Measurements from ENCODE around the gene MAP1LC3B2.

The MAP1LC3B2 gene

DNA sequence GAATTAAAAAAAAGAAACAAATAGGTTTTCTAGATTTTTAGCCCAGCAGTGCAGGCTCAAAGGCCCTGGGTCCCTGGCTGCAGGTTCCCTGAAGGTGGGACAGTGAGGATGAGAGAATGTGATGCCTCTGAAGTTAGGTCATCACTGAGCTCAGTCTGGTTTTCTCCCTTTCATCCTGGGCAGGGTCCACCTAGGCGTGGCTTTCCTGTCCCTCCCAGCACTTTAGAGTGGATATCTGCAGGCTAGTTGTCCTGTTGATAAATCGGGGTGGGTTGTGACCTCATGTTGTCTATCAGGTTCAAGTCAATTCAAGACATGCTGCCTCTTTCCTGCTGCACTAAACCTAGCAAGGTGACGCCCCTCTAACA is 60.9 kb downstream of the MAP1LC3B2 start:
- Histone ChIP-seq H3K27ac (ENCODE audit: poor library complexity, severe bottlenecking) (no peak overlapping the region), H3K36me3 (ENCODE audit: low read depth) (no peaks in the 10 kb centered on the region), H3K9me3 (ENCODE audit: severe bottlenecking) (no peaks in the 10 kb centered on the region), H3K27me3 (ENCODE audit: insufficient read depth, poor library complexity, severe bottlenecking) (no peaks in the 10 kb centered on the region), H3K4me3 (ENCODE audit: severe bottlenecking) (no peak overlapping the region), H3K4me1 (ENCODE audit: insufficient read depth, poor library complexity, severe bottlenecking) (no peaks in the 10 kb centered on the region)
- TF ChIP-seq, protein P1, sequence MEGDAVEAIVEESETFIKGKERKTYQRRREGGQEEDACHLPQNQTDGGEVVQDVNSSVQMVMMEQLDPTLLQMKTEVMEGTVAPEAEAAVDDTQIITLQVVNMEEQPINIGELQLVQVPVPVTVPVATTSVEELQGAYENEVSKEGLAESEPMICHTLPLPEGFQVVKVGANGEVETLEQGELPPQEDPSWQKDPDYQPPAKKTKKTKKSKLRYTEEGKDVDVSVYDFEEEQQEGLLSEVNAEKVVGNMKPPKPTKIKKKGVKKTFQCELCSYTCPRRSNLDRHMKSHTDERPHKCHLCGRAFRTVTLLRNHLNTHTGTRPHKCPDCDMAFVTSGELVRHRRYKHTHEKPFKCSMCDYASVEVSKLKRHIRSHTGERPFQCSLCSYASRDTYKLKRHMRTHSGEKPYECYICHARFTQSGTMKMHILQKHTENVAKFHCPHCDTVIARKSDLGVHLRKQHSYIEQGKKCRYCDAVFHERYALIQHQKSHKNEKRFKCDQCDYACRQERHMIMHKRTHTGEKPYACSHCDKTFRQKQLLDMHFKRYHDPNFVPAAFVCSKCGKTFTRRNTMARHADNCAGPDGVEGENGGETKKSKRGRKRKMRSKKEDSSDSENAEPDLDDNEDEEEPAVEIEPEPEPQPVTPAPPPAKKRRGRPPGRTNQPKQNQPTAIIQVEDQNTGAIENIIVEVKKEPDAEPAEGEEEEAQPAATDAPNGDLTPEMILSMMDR (IDR thresholded peaks at IDR 0.05; ENCODE audit: poor library complexity, severe bottlenecking) = no peak
- ATAC-seq (ENCODE audit: low read depth) (no peak), DNase-seq (ENCODE audit: low spot score) (no peak)

DNA sequence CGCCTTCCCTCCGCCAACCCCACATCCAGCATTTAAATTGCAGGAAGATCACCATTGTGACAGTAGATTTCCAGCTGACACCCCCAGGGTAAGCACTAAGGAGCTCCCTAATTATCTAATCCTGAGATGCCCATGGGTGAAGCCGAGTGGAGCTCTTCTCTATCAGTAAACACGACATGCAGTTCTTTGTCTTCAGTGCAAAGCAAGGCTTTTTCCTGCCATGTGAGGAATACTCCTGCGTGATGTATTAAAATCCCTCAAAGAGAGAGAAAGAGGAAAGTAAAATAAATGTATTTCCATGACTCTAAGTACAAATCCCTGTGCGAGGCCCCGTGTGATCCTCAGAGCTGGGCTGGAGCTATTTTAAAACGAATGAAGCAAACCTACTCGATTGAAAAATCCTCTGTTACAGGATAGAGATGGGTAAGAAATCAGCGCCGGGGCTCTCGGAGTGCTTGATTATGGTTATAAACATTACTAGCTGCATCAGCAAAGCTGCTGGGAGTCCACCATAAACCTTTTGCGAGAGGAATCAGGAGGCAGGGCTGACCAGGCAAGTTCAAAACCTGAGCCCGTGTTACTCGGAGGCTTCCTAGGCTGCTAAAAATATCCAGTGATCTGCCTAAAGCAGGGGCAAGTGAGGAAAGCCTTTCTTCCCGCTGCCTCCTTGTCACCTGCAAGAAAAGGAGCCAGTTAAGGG is 61.5 kb downstream of the MAP1LC3B2 start:
- Histone ChIP-seq H3K27me3 (ENCODE audit: insufficient read depth, poor library complexity, severe bottlenecking) (no peaks in the 10 kb centered on the region), H3K4me3 (ENCODE audit: severe bottlenecking) (no peak overlapping the region), H3K4me1 (ENCODE audit: insufficient read depth, poor library complexity, severe bottlenecking) (no peaks in the 10 kb centered on the region), H3K36me3 (ENCODE audit: low read depth) (no peaks in the 10 kb centered on the region), H3K9me3 (ENCODE audit: severe bottlenecking) (no peaks in the 10 kb centered on the region), H3K27ac (ENCODE audit: poor library complexity, severe bottlenecking) (no peak overlapping the region)
- ATAC-seq (ENCODE audit: low read depth) (no peak), DNase-seq (ENCODE audit: low spot score) (no peak)
- TF ChIP-seq, protein P1 (IDR thresholded peaks at IDR 0.05; ENCODE audit: poor library complexity, severe bottlenecking) = no peak

DNA sequence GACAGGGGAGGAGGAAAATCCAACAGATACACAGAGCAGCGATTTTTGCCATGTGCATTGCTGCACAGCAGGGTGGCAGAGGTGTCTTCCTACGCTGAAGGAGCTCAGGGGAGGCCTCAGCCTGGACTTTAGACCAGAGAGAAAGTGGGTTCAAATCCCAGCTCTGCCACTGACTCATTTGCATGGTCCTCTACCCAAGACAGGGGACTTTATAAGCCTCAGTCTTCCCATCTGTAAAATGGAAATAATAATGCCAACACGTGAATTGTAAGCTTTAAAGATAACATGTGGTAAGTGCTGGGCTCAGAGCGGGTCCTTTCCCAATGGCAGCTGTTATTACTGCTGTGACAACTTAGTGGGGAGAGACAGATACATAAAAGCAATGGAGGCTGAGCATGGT is 62.0 kb downstream of the MAP1LC3B2 start:
- TF ChIP-seq, protein P1 (IDR thresholded peaks at IDR 0.05; ENCODE audit: poor library complexity, severe bottlenecking) = no peak
- ATAC-seq (ENCODE audit: low read depth) = no peak
- Histone ChIP-seq H3K36me3 (ENCODE audit: low read depth) (no peaks in the 10 kb centered on the region), H3K27me3 (ENCODE audit: insufficient read depth, poor library complexity, severe bottlenecking) (no peaks in the 10 kb centered on the region), H3K4me3 (ENCODE audit: severe bottlenecking) (no peak overlapping the region), H3K27ac (ENCODE audit: poor library complexity, severe bottlenecking) (no peak overlapping the region), H3K9me3 (ENCODE audit: severe bottlenecking) (no peaks in the 10 kb centered on the region), H3K4me1 (ENCODE audit: insufficient read depth, poor library complexity, severe bottlenecking) (no peaks in the 10 kb centered on the region)
- DNase-seq (ENCODE audit: low spot score) = no peak

DNA sequence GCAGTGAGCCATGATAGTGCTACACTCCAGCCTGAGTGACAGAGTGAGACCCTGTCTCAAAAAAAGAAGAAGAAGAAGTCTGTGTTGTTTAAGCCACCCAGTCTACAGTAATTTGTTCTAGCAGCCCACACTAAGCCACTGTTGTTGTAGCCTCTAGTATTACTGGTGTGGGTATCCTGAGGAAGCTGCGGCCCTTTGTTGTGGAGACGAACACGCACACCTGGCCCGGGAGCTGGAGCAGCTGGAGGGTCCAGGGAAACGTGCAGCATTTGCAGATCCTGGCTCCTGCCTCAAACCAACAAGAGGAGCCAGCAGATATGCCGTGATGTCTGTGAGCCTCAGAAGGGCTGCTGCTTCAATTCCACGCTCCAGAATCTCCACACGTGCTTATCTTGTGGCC is 65.3 kb downstream of the MAP1LC3B2 start:
- Histone ChIP-seq H3K4me1 (ENCODE audit: insufficient read depth, poor library complexity, severe bottlenecking) (no peaks in the 10 kb centered on the region), H3K27me3 (ENCODE audit: insufficient read depth, poor library complexity, severe bottlenecking) (no peaks in the 10 kb centered on the region), H3K27ac (ENCODE audit: poor library complexity, severe bottlenecking) (no peak overlapping the region), H3K9me3 (ENCODE audit: severe bottlenecking) (no peaks in the 10 kb centered on the region), H3K4me3 (ENCODE audit: severe bottlenecking) (no peak overlapping the region), H3K36me3 (ENCODE audit: low read depth) (no peaks in the 10 kb centered on the region)
- ATAC-seq (ENCODE audit: low read depth) = no peak
- DNase-seq (ENCODE audit: low spot score) = no peak
- TF ChIP-seq, protein P1 (IDR thresholded peaks at IDR 0.05; ENCODE audit: poor library complexity, severe bottlenecking) = no peak

DNA sequence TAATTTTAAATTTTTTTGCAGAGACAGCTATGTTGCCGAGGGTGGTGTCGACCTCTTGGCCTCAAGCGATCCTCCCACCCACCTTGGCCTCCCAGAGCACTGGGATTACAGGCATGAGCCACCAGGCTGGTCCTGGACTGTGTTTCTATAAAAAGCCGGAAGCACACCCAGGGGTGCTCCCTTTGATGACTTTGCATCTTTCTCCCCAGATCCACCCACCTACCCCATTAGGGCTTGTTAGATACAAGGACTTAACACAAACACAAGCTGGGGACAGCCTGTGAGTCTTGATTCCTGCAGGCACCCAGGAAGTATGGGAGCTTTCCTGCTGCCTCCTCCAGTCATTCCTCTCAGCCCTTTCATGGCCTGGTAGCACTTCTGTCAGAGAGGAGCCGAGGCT is 67.0 kb downstream of the MAP1LC3B2 start:
- Histone ChIP-seq H3K27ac (ENCODE audit: poor library complexity, severe bottlenecking) (no peak overlapping the region), H3K4me3 (ENCODE audit: severe bottlenecking) (no peak overlapping the region), H3K27me3 (ENCODE audit: insufficient read depth, poor library complexity, severe bottlenecking) (no peaks in the 10 kb centered on the region), H3K9me3 (ENCODE audit: severe bottlenecking) (no peaks in the 10 kb centered on the region), H3K36me3 (ENCODE audit: low read depth) (no peaks in the 10 kb centered on the region), H3K4me1 (ENCODE audit: insufficient read depth, poor library complexity, severe bottlenecking) (no peaks in the 10 kb centered on the region)
- ATAC-seq (ENCODE audit: low read depth) = no peak
- TF ChIP-seq, protein P1 (IDR thresholded peaks at IDR 0.05; ENCODE audit: poor library complexity, severe bottlenecking) = no peak
- no peak for DNase-seq (ENCODE audit: low spot score)
